IMR-90 (cell line): Measurements from ENCODE around the gene PRICKLE2.

Experiments
- POLR2A ChIP-seq: IDR thresholded peaks from 2 replicates; pipeline ENCODE4 v1.6.1; 2012; ENCODE audit warnings: mild to moderate bottlenecking, low read depth, low read length
- RAD21 ChIP-seq: IDR thresholded peaks from 2 replicates; pipeline ENCODE4 v1.6.1; 2012; ENCODE audit warnings: low read length, improper control_type of control experiment
- RCOR1 ChIP-seq: IDR thresholded peaks from 2 replicates; pipeline ENCODE4 v1.6.1; 2012; ENCODE audit warnings: mild to moderate bottlenecking, low read length, improper control_type of control experiment; ENCODE audit not compliant: insufficient replicate concordance
- TF ChIP-seq, protein P1 (sequence below): conservative IDR thresholded peaks from 2 replicates; pipeline ENCODE4 v1.5.1; 2012; ENCODE audit warnings: mild to moderate bottlenecking, low read depth, low read length, improper control_type of control experiment
- TF ChIP-seq, protein P2 (sequence below): fragments of 150-350 bp; IDR thresholded peaks from 2 replicates; pipeline ENCODE4 v1.6.1; 2017; ENCODE audit warnings: mild to moderate bottlenecking, antibody characterized with exemption, low read length, low read depth

DNA sequence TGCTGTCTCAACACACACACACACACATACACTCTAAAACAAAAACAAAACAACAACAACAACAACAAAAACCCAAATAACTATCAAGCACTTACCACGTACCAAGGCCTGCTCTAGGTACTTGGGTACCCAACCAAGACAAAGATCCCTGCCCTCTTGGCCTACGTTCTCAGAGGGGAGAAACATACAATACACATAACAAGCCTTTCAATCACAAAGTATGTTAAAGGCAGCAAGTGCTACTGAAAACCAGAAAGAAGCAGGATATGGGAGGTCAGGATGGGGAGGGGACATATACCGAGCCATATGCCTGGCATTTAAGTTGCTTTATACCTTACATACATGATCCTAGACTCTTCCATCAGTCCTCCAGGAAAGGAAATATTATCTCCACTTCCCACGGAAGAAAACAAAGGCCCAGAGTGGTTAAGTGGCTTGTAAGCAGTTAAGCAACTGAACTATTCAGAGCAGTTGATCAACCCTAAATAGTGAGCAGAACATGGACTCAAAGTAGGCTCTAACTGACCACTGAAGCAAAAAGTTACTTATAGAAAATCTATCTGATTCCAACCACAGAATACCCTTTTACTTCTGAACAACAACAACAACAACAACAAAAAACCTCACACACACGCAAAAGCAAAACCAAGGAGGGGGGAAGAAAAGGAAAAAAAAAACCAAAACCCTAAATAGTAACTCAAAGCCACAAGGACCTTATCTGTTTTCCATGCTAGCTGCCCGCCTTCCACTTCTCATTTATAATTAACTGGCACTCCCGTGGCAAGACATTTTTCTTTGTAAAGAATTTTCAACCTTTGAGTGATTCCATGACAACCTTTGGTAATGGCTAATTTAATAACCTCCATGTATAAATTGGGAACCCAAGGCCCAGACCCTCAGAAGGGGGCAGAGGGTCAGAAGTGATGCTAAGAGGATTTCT lies 21.0 kb downstream of the PRICKLE2 start:
- TF ChIP-seq, protein P1, sequence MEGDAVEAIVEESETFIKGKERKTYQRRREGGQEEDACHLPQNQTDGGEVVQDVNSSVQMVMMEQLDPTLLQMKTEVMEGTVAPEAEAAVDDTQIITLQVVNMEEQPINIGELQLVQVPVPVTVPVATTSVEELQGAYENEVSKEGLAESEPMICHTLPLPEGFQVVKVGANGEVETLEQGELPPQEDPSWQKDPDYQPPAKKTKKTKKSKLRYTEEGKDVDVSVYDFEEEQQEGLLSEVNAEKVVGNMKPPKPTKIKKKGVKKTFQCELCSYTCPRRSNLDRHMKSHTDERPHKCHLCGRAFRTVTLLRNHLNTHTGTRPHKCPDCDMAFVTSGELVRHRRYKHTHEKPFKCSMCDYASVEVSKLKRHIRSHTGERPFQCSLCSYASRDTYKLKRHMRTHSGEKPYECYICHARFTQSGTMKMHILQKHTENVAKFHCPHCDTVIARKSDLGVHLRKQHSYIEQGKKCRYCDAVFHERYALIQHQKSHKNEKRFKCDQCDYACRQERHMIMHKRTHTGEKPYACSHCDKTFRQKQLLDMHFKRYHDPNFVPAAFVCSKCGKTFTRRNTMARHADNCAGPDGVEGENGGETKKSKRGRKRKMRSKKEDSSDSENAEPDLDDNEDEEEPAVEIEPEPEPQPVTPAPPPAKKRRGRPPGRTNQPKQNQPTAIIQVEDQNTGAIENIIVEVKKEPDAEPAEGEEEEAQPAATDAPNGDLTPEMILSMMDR = no peak
- TF ChIP-seq, protein P2, sequence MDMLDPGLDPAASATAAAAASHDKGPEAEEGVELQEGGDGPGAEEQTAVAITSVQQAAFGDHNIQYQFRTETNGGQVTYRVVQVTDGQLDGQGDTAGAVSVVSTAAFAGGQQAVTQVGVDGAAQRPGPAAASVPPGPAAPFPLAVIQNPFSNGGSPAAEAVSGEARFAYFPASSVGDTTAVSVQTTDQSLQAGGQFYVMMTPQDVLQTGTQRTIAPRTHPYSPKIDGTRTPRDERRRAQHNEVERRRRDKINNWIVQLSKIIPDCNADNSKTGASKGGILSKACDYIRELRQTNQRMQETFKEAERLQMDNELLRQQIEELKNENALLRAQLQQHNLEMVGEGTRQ = no peak
- TF ChIP-seq POLR2A (no peak), RCOR1 (no peak), RAD21 (no peak)
